Transverse colon (tissue), 4 donors: ENCODE results near the gene POLD1. TPM values are rescaled to one million over a fixed set of nuclear protein-coding genes. Genes with fewer than 3 reads are reported as not detected.

Source experiments
- DNase-seq: peaks from one replicate; pipeline ENCODE4 v3.0.0-alpha.2; 2019
- H3K27ac ChIP-seq, 4 donors: fragments of 200-600 bp; sonication (generic); 2 replicates each; pipeline ENCODE4 v1.5.1; 2016 to 2018; ENCODE audit warnings: inconsistent platforms in 4 of 4
- H3K27me3 ChIP-seq: fragments of 200-600 bp; sonication (generic); 2 replicates; pipeline ENCODE4 v1.5.1; 2017; ENCODE audit warnings: inconsistent platforms
- H3K36me3 ChIP-seq, 4 donors: fragments of 200-600 bp; sonication (generic); 2 replicates each; pipeline ENCODE4 v1.5.1; 2017 to 2019; ENCODE audit warnings: inconsistent platforms in 4 of 4
- H3K4me1 ChIP-seq, 4 donors: fragments of 200-600 bp; sonication (generic); 2 replicates each; pipeline ENCODE4 v1.5.1; 2017 to 2020; ENCODE audit warnings: inconsistent platforms in 4 of 4
- H3K4me3 ChIP-seq, 4 donors: fragments of 200-600 bp; sonication (generic); 1 replicate in 1 of 4; 2 replicates in 3 of 4; pipeline versions ENCODE4 v1.5.1 to v1.6.1; 2017 to 2019; ENCODE audit warnings: inconsistent platforms in 4 of 4
- H3K9me3 ChIP-seq, 2 donors: fragments of 200-600 bp; sonication (generic); 2 replicates each; pipeline ENCODE4 v1.5.1; 2017 to 2019; ENCODE audit warnings: inconsistent platforms in 2 of 2
- CTCF ChIP-seq, 5 experiments: fragments of 200-600 bp in 3 of 5; fragments of 450-650 bp in 2 of 5; sonication (generic) in 3 of 5; IDR thresholded peaks; 1 replicate in 2 of 5; 2 replicates in 3 of 5; pipeline ENCODE4 v1.5.1; 2016 to 2017; ENCODE audit warnings: antibody characterized with exemption in 5 of 5, inconsistent platforms in 3 of 5, mild to moderate bottlenecking in 2 of 5, moderate library complexity in 1 of 5
- EP300 ChIP-seq: sonication (generic); formaldehyde crosslinking; IDR thresholded peaks from one replicate; pipeline ENCODE4 v1.6.1; 2017; ENCODE audit warnings: antibody characterized with exemption, low read depth
- POLR2A ChIP-seq: fragments of 450-650 bp; IDR thresholded peaks from one replicate; pipeline ENCODE4 v1.6.1; 2016; ENCODE audit warnings: antibody characterized with exemption, mild to moderate bottlenecking, moderate library complexity
- POLR2AphosphoS5 ChIP-seq, 3 donors: sonication (generic); formaldehyde crosslinking; IDR thresholded peaks; one replicate each; pipeline ENCODE4 v1.6.1; 2016; ENCODE audit warnings: antibody characterized with exemption in 3 of 3
- WGBS, 2 donors: methylation state at CpG; one replicate each; pipeline ENCODE4 v1.1.5; 2018; ENCODE audit warnings: low coverage in 1 of 2; 5-methylcytosine and 5-hydroxymethylcytosine counted together
- in situ Hi-C, 4 donors: fragments of 200-750 bp; cut with MboI; loops; one replicate each; pipeline versions ENCODE4 v1.15.0 to v1.15.1; 2017; ENCODE audit warnings: low sequenced_read_pairs in 3 of 4, low pct_ligation_motif_present in 1 of 4, low pct_unique_long_range_greater_than_20kb in 1 of 4
- intact Hi-C: fragments of 100-400 bp; cut with DNase I; formaldehyde crosslinking; loops from one replicate; pipeline ENCODE4 v1.15.1; 2023; ENCODE audit warnings: low total_unique reads
- total RNA-seq, 4 donors: library from RNA; depleted of rRNA; stranded (reverse); fragments of >200 nt; gene quantifications; one replicate each; pipeline ENCODE4 v1.1.0, GENCODE V29; 2016

The POLD1 gene
- total RNA-seq, 4 donors from 2014 or later, result 14.6 to 59.1 (median 25.9) TPM

GRCh38 chr19:50401605-50402450 lies 17.7 kb downstream of the POLD1 start:
- WGBS, 2 donors, result 94% methylated on average over 48 of the region's 48 CpGs; no CpG with 5 or more reads in 1 of the 2 donors
- H3K4me1 ChIP-seq, result no peaks in the 10 kb centered on the region
- H3K27ac ChIP-seq, result no peak overlapping the region
- no peak for TF ChIP-seq EP300
- TF ChIP-seq CTCF (IDR thresholded peaks at IDR 0.05), result no peak
- TF ChIP-seq POLR2A, result no peak
- no peak for TF ChIP-seq POLR2AphosphoS5 (IDR thresholded peaks at IDR 0.05)
- intact Hi-C loops, result no loop called here
- H3K9me3 ChIP-seq, result no peaks in the 10 kb centered on the region
- H3K27me3 ChIP-seq, result no peaks in the 10 kb centered on the region
- no peak for DNase-seq
- in situ Hi-C loops, result no loop called here
- H3K36me3 ChIP-seq, result no peaks in the 10 kb centered on the region
- no peak overlapping the region for H3K4me3 ChIP-seq

GRCh38 chr19:50402544-50403301 lies 18.6 kb downstream of the POLD1 start:
- Histone ChIP-seq H3K27ac (no peak overlapping the region), H3K9me3 (no peaks in the 10 kb centered on the region), H3K27me3 (no peaks in the 10 kb centered on the region), H3K4me1 (no peaks in the 10 kb centered on the region), H3K36me3 (no peaks in the 10 kb centered on the region), H3K4me3 (no peak overlapping the region)
- intact Hi-C loops, result loop anchor here (1.0 kb wide), 1 partner anchor 20 kb away; no protein-coding TSS in a partner anchor
- no peak for DNase-seq
- WGBS, 2 donors, result 94% methylated on average over 38 of the region's 41 CpGs; no CpG with 5 or more reads in 1 of the 2 donors
- no peak for TF ChIP-seq EP300
- no peak for TF ChIP-seq POLR2AphosphoS5 (IDR thresholded peaks at IDR 0.05)
- TF ChIP-seq POLR2A, result no peak
- TF ChIP-seq CTCF (IDR thresholded peaks at IDR 0.05), result no peak
- in situ Hi-C loops, result no loop called here

GRCh38 chr19:50406156-50406820 lies 22.1 kb downstream of the POLD1 start:
- Histone ChIP-seq H3K9me3 (no peaks in the 10 kb centered on the region), H3K4me3 (no peak overlapping the region), H3K27ac (no peak overlapping the region), H3K4me1 (peaks cover 0 to 13% (median 7%) of the 10 kb centered on the region in 4 donors), H3K36me3 (no peaks in the 10 kb centered on the region), H3K27me3 (no peaks in the 10 kb centered on the region)
- no peak for TF ChIP-seq POLR2AphosphoS5 (IDR thresholded peaks at IDR 0.05)
- TF ChIP-seq EP300, result no peak
- TF ChIP-seq CTCF (IDR thresholded peaks at IDR 0.05), result no peak
- TF ChIP-seq POLR2A, result no peak
- 75 to 94% methylated on average over 5 to 22 of the region's 22 CpGs for WGBS, 2 donors
- intact Hi-C loops, result no loop called here
- no peak for DNase-seq
- in situ Hi-C loops, result no loop called here

GRCh38 chr19:50406829-50407228 lies 22.7 kb downstream of the POLD1 start:
- no peaks in the 10 kb centered on the region for H3K36me3 ChIP-seq
- in situ Hi-C loops, result no loop called here

More at GRCh38 chr19:50406829-50407228, 22.7 kb downstream of the POLD1 start:
- DNase-seq, result no peak
- peaks cover 0 to 17% (median 7%) of the 10 kb centered on the region in 4 donors for H3K4me1 ChIP-seq
- H3K27ac ChIP-seq, result no peak overlapping the region
- TF ChIP-seq POLR2A (no peak), EP300 (no peak), CTCF (IDR thresholded peaks at IDR 0.05) (no peak), POLR2AphosphoS5 (IDR thresholded peaks at IDR 0.05) (no peak)
- no peaks in the 10 kb centered on the region for H3K9me3 ChIP-seq
- no peaks in the 10 kb centered on the region for H3K27me3 ChIP-seq
- intact Hi-C loops, result no loop called here
- H3K4me3 ChIP-seq, result no peak overlapping the region
- WGBS, 2 donors, result 86 to 96% methylated on average over 2 to 18 of the region's 19 CpGs
